Keratinocyte (primary cell): Measurements from ENCODE around the gene CA4. TPM values are rescaled to one million over a fixed set of nuclear protein-coding genes. Genes with fewer than 3 reads are reported as not detected.

ENCODE experiments used
- DNase-seq: peaks from one replicate; pipeline ENCODE4 v3.0.0-alpha.2; 2011; ENCODE audit warnings: low read depth, missing footprints, low spot score
- FAIRE-seq: peaks from 2 replicates; lab custom pipeline; 2011; peaks lifted over from hg19 to GRCh38; lab: Jason Lieb, UNC
- H2AFZ ChIP-seq: 2 replicates; pipeline ENCODE4 v1.6.0; 2012; ENCODE audit warnings: low read length, control low read depth, inconsistent platforms; ENCODE audit not compliant: control insufficient read depth
- H3K27ac ChIP-seq: 2 replicates; pipeline ENCODE4 v1.5.1; 2011; ENCODE audit warnings: low read length; ENCODE audit not compliant: control insufficient read depth, insufficient read depth
- H3K27me3 ChIP-seq: 3 replicates; pipeline ENCODE4 v1.6.0; 2011; ENCODE audit warnings: low read length; ENCODE audit not compliant: control insufficient read depth, insufficient read depth; ENCODE audit errors: extremely low read depth
- H3K36me3 ChIP-seq, 2 experiments: 2 replicates in 1 of 2; 3 replicates in 1 of 2; pipeline ENCODE4 v1.5.1; 2011; ENCODE audit warnings: low read length in 2 of 2, mild to moderate bottlenecking in 1 of 2; ENCODE audit not compliant: control insufficient read depth in 2 of 2, insufficient read depth in 2 of 2; ENCODE audit errors: extremely low read depth in 1 of 2
- H3K4me1 ChIP-seq: 3 replicates; pipeline ENCODE4 v1.5.1; 2011; ENCODE audit warnings: low read length; ENCODE audit not compliant: control insufficient read depth, insufficient read depth; ENCODE audit errors: extremely low read depth
- H3K4me2 ChIP-seq: 3 replicates; pipeline ENCODE4 v1.6.0; 2011; ENCODE audit warnings: low read depth, low read length; ENCODE audit not compliant: control insufficient read depth, insufficient read depth; ENCODE audit errors: extremely low read depth
- H3K4me3 ChIP-seq, 3 experiments: fragments of 200-600 bp in 1 of 3; sonication (generic) in 1 of 3; 2 replicates in 2 of 3; 3 replicates in 1 of 3; pipeline ENCODE4 v1.5.1; 2011 to 2016; ENCODE audit warnings: low read length in 3 of 3, mild to moderate bottlenecking in 3 of 3, control low read depth in 2 of 3, inconsistent platforms in 1 of 3, low read depth in 1 of 3, mixed read lengths in 1 of 3, mixed run types in 1 of 3, moderate library complexity in 1 of 3; ENCODE audit not compliant: control insufficient read depth in 2 of 3, insufficient read depth in 2 of 3; ENCODE audit errors: extremely low read depth in 1 of 3
- H3K79me2 ChIP-seq: 2 replicates; pipeline ENCODE4 v1.6.0; 2012; ENCODE audit warnings: low read length; ENCODE audit not compliant: control insufficient read depth, insufficient read depth
- H3K9ac ChIP-seq: 3 replicates; pipeline ENCODE4 v1.6.0; 2011; ENCODE audit warnings: low read length; ENCODE audit not compliant: control insufficient read depth, insufficient read depth; ENCODE audit errors: extremely low read depth
- H3K9me1 ChIP-seq: 3 replicates; pipeline ENCODE4 v1.6.0; 2011; ENCODE audit warnings: low read length; ENCODE audit not compliant: control insufficient read depth, insufficient read depth; ENCODE audit errors: extremely low read depth
- H3K9me3 ChIP-seq: 2 replicates; pipeline ENCODE4 v1.5.1; 2012; ENCODE audit warnings: low read depth, low read length; ENCODE audit not compliant: control insufficient read depth
- H4K20me1 ChIP-seq: 3 replicates; pipeline ENCODE4 v1.6.0; 2011; ENCODE audit warnings: low read length; ENCODE audit not compliant: control insufficient read depth, insufficient read depth; ENCODE audit errors: extremely low read depth
- EZH2 ChIP-seq: IDR thresholded peaks from one replicate; pipeline ENCODE4 v1.6.1; 2012; ENCODE audit warnings: inconsistent platforms, mild to moderate bottlenecking, low read length, moderate library complexity
- dilution Hi-C: fragments of 300-500 bp; cut with MboI; formaldehyde crosslinking; loops from one replicate; pipeline ENCODE4 v1.7.0; 2020; ENCODE audit warnings: low sequenced_read_pairs; ENCODE audit not compliant: extremely low pct_ligation_motif_present
- polyA plus RNA-seq, 5 experiments: library from polyadenylated mRNA; depleted of rRNA in 3 of 5; stranded (reverse) in 3 of 5; stranded (forward) in 1 of 5; unstranded in 1 of 5; fragments of >200 nt; gene quantifications; 1 replicate in 1 of 5; 2 replicates in 3 of 5; 3 replicates in 1 of 5; pipeline versions ENCODE4 v1.2.1 to v1.2.3, GENCODE V29; 2011 to 2012; ENCODE audit warnings: missing spikeins in 2 of 5, low read depth in 1 of 5, low replicate concordance in 1 of 5
- TF ChIP-seq, protein P1 (sequence below), 3 experiments: IDR thresholded peaks in 1 of 3; conservative IDR thresholded peaks in 1 of 3; optimal IDR thresholded peaks in 1 of 3; 2 replicates in 2 of 3; 3 replicates in 1 of 3; pipeline versions ENCODE3 to v1.5.1; 2011; ENCODE audit warnings: low read length in 3 of 3, mild to moderate bottlenecking in 3 of 3, moderate library complexity in 2 of 3, control low read depth in 1 of 3, inconsistent platforms in 1 of 3; ENCODE audit not compliant: insufficient read depth in 2 of 3; ENCODE audit errors: extremely low read depth in 1 of 3

CA4 gene
- polyA plus RNA-seq, 1 donor (not counting 4 experiments of a cell fraction or from before 2014, with no cell fraction given), result not detected

DNA sequence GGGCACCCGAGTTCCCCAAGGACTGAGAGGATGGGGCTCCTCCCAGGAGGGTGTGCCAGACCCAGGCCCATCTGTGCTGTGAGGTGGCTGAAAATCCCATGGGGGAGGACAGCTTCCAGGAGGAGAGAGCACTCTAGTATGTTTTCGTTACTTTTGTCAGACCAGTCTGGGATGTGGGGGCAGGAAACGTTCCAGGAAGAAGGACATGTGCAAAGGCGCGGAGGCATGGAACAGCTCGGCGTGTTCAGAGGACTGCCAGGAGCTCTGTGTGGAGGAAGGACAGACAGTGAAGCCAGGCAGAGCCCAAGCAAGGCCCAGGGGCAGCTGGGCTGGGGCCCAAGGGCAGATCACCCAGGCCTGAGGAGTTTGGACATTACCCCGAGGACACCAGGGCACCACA lies 7.0 kb downstream of the CA4 start:
- no peak overlapping the region for H2AFZ ChIP-seq
- dilution Hi-C loops, result no loop called here
- H4K20me1 ChIP-seq, result no peaks in the 10 kb centered on the region
- H3K4me2 ChIP-seq, result no peak overlapping the region
- no peaks in the 10 kb centered on the region for H3K79me2 ChIP-seq
- FAIRE-seq, result no peak
- H3K9ac ChIP-seq, result no peak overlapping the region
- H3K27me3 ChIP-seq, result peaks cover 46% of the 10 kb centered on the region
- H3K9me1 ChIP-seq, result no peaks in the 10 kb centered on the region
- H3K9me3 ChIP-seq, result no peaks in the 10 kb centered on the region
- no peak overlapping the region for H3K27ac ChIP-seq
- DNase-seq, result no peak
- H3K36me3 ChIP-seq, result no peaks in the 10 kb centered on the region
- H3K4me1 ChIP-seq, result peaks cover 4% of the 10 kb centered on the region
- TF ChIP-seq, protein P1, sequence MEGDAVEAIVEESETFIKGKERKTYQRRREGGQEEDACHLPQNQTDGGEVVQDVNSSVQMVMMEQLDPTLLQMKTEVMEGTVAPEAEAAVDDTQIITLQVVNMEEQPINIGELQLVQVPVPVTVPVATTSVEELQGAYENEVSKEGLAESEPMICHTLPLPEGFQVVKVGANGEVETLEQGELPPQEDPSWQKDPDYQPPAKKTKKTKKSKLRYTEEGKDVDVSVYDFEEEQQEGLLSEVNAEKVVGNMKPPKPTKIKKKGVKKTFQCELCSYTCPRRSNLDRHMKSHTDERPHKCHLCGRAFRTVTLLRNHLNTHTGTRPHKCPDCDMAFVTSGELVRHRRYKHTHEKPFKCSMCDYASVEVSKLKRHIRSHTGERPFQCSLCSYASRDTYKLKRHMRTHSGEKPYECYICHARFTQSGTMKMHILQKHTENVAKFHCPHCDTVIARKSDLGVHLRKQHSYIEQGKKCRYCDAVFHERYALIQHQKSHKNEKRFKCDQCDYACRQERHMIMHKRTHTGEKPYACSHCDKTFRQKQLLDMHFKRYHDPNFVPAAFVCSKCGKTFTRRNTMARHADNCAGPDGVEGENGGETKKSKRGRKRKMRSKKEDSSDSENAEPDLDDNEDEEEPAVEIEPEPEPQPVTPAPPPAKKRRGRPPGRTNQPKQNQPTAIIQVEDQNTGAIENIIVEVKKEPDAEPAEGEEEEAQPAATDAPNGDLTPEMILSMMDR (optimal IDR thresholded peaks at IDR 0.05 in 1 of 3, IDR thresholded peaks at IDR 0.05 in 1 of 3, conservative IDR thresholded peaks at IDR 0.05 in 1 of 3; ENCODE audit: extremely low read depth in 1 of 3, insufficient read depth in 2 of 3, low read length in 3 of 3), result no peak
- no peak for TF ChIP-seq EZH2
- no peak overlapping the region for H3K4me3 ChIP-seq

DNA sequence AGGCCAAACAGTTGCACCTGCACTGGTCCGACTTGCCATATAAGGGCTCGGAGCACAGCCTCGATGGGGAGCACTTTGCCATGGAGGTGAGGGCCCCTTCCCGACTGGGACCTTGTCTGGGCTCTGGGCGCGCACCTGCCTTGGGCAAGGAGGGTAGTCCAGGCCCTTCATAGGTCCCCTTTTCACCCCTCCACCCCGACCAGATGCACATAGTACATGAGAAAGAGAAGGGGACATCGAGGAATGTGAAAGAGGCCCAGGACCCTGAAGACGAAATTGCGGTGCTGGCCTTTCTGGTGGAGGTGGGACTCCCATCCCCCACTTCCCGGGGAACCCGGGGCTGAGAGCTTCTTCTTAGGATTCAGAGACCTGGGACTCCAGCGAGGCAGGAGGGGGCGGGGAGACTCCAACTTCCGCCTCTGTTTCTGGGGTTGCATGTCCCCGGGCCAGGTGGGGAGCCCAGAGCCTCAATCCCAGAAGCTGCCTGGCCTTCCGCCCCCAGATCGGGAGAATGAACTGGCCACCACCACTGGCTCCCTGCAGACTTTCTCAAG lies 7.8 kb downstream of the CA4 start:
- H3K27ac ChIP-seq, result no peak overlapping the region
- H3K4me2 ChIP-seq, result no peak overlapping the region
- no peak overlapping the region for H2AFZ ChIP-seq
- H3K79me2 ChIP-seq, result no peaks in the 10 kb centered on the region
- dilution Hi-C loops, result no loop called here
- FAIRE-seq, result no peak
- no peak overlapping the region for H3K4me3 ChIP-seq
- H4K20me1 ChIP-seq, result no peaks in the 10 kb centered on the region
- TF ChIP-seq, protein P1 (optimal IDR thresholded peaks at IDR 0.05 in 1 of 3, IDR thresholded peaks at IDR 0.05 in 1 of 3, conservative IDR thresholded peaks at IDR 0.05 in 1 of 3; ENCODE audit: extremely low read depth in 1 of 3, insufficient read depth in 2 of 3, low read length in 3 of 3), result no peak
- TF ChIP-seq EZH2, result no peak
- no peaks in the 10 kb centered on the region for H3K9me1 ChIP-seq
- H3K36me3 ChIP-seq, result no peaks in the 10 kb centered on the region
- H3K27me3 ChIP-seq, result peaks cover 38% of the 10 kb centered on the region
- no peak for DNase-seq
- H3K9ac ChIP-seq, result no peak overlapping the region
- H3K4me1 ChIP-seq, result peaks cover 4% of the 10 kb centered on the region
- H3K9me3 ChIP-seq, result no peaks in the 10 kb centered on the region
